GM23338 (cell line): ENCODE data around the gene TNFSF10. TPM values are rescaled to one million over a fixed set of nuclear protein-coding genes. Genes with fewer than 3 reads are reported as not detected.

ENCODE experiments used
- ATAC-seq: fragments of 200-7000 bp; cut with Tn5 transposase; 3 replicates; pipeline ENCODE4 v1.9.1; 2020
- DNase-seq: peaks from one replicate; pipeline ENCODE4 v3.0.0-alpha.2; 2015; ENCODE audit warnings: low spot score
- H2AFZ ChIP-seq: fragments of 200-600 bp; sonication (generic); 2 replicates; pipeline ENCODE4 v1.8.0; 2016; ENCODE audit warnings: antibody characterized with exemption, mild to moderate bottlenecking, moderate library complexity
- H3F3A ChIP-seq: fragments of 200-600 bp; sonication (generic); replicated peaks from 2 replicates; pipeline ENCODE4 v1.8.0; 2017; ENCODE audit warnings: antibody characterized with exemption, mixed run types, low read depth
- H3K27ac ChIP-seq: fragments of 200-600 bp; sonication (generic); 2 replicates; pipeline ENCODE4 v1.6.1; 2016; ENCODE audit warnings: low read depth
- H3K27me3 ChIP-seq: fragments of 200-600 bp; sonication (generic); 2 replicates; pipeline ENCODE4 v1.8.0; 2016; ENCODE audit warnings: mild to moderate bottlenecking, mixed run types, moderate library complexity; ENCODE audit not compliant: insufficient read depth
- H3K36me3 ChIP-seq: fragments of 200-600 bp; sonication (generic); 2 replicates; pipeline ENCODE4 v1.8.0; 2016; ENCODE audit warnings: mild to moderate bottlenecking; ENCODE audit not compliant: insufficient read depth
- H3K4me1 ChIP-seq: fragments of 200-600 bp; sonication (generic); 2 replicates; pipeline ENCODE4 v1.8.0; 2016; ENCODE audit warnings: mild to moderate bottlenecking, moderate library complexity; ENCODE audit not compliant: insufficient read depth
- H3K4me2 ChIP-seq: fragments of 200-600 bp; sonication (generic); 2 replicates; pipeline ENCODE4 v1.7.1; 2017; ENCODE audit warnings: mixed run types
- H3K4me3 ChIP-seq: fragments of 200-600 bp; sonication (generic); 2 replicates; pipeline ENCODE4 v1.6.1; 2016; ENCODE audit warnings: mixed run types
- H3K79me2 ChIP-seq: fragments of 200-600 bp; sonication (generic); replicated peaks from 2 replicates; pipeline ENCODE4 v1.8.0; 2017; ENCODE audit warnings: mild to moderate bottlenecking; ENCODE audit not compliant: insufficient read depth
- H3K9me2 ChIP-seq: fragments of 200-600 bp; sonication (generic); 2 replicates; pipeline ENCODE4 v1.8.0; 2017; ENCODE audit not compliant: insufficient read depth
- H4K20me1 ChIP-seq: fragments of 200-600 bp; sonication (generic); replicated peaks from 2 replicates; pipeline ENCODE4 v1.8.0; 2017; ENCODE audit warnings: mild to moderate bottlenecking; ENCODE audit not compliant: insufficient read depth
- H3K27ac Mint-ChIP-seq: 2 replicates; pipeline ENCODE4 v1.8.0; 2020; ENCODE audit warnings: inconsistent platforms, mild to moderate bottlenecking, moderate library complexity, mixed read lengths
- H3K27me3 Mint-ChIP-seq: 3 replicates; pipeline ENCODE4 v1.8.0; 2022; ENCODE audit warnings: low read depth, mild to moderate bottlenecking, moderate library complexity, mixed read lengths, inconsistent platforms; ENCODE audit not compliant: insufficient read depth, poor library complexity
- H3K36me3 Mint-ChIP-seq: 3 replicates; pipeline ENCODE4 v1.8.0; 2021; ENCODE audit warnings: low read depth, mild to moderate bottlenecking, inconsistent platforms, moderate library complexity, mixed read lengths
- H3K4me1 Mint-ChIP-seq: 3 replicates; pipeline ENCODE4 v1.8.0; 2020; ENCODE audit warnings: mild to moderate bottlenecking, inconsistent platforms, mixed read lengths
- H3K4me3 Mint-ChIP-seq: 3 replicates; pipeline ENCODE4 v1.8.0; 2021; ENCODE audit warnings: moderate library complexity, mild to moderate bottlenecking, inconsistent platforms, mixed read lengths
- H3K9me3 Mint-ChIP-seq: 3 replicates; pipeline ENCODE4 v1.8.0; 2020; ENCODE audit warnings: moderate library complexity, mild to moderate bottlenecking, inconsistent platforms, mixed read lengths
- CREB1 ChIP-seq: fragments of 250-450 bp; sonication (Bioruptor Pico); IDR thresholded peaks from 2 replicates; pipeline ENCODE4 v1.5.0; 2020; ENCODE audit warnings: low read depth, mild to moderate bottlenecking, moderate library complexity
- CTCF ChIP-seq, 2 experiments: fragments of 200-600 bp in 1 of 2; sonication (generic) in 1 of 2; conservative IDR thresholded peaks; 2 replicates each; pipeline versions ENCODE4 v1.5.1 to v1.6.1; 2016 to 2017; ENCODE audit warnings: antibody characterized with exemption in 2 of 2, low read depth in 2 of 2, mild to moderate bottlenecking in 2 of 2, moderate library complexity in 1 of 2
- ETS1 ChIP-seq: IDR thresholded peaks from 2 replicates; pipeline ENCODE4 v1.6.1; 2016; ENCODE audit warnings: antibody characterized with exemption
- EZH2 ChIP-seq: fragments of 200-600 bp; sonication (generic); IDR thresholded peaks from one replicate; pipeline ENCODE4 v1.8.0; 2017; ENCODE audit warnings: antibody characterized with exemption, mild to moderate bottlenecking, low read depth; ENCODE audit not compliant: unreplicated experiment
- EZH2phosphoT487 ChIP-seq: fragments of 200-600 bp; sonication (generic); IDR thresholded peaks from one replicate; pipeline ENCODE4 v1.8.1; 2018; ENCODE audit warnings: antibody characterized with exemption; ENCODE audit not compliant: unreplicated experiment
- JUNB ChIP-seq: IDR thresholded peaks from one replicate; pipeline ENCODE4 v1.6.1; 2016; ENCODE audit warnings: antibody characterized with exemption; ENCODE audit not compliant: unreplicated experiment
- NANOG ChIP-seq: IDR thresholded peaks from 2 replicates; pipeline ENCODE4 v1.6.1; 2016; ENCODE audit warnings: antibody characterized with exemption, borderline replicate concordance
- POLR2AphosphoS5 ChIP-seq: IDR thresholded peaks from 2 replicates; pipeline ENCODE4 v1.6.1; 2016; ENCODE audit warnings: antibody characterized with exemption, low read depth
- REST ChIP-seq: IDR thresholded peaks from one replicate; pipeline ENCODE4 v1.6.1; 2018; ENCODE audit warnings: antibody characterized with exemption; ENCODE audit not compliant: unreplicated experiment
- STAT1 ChIP-seq: IDR thresholded peaks from one replicate; pipeline ENCODE4 v1.6.1; 2016; ENCODE audit warnings: antibody characterized with exemption; ENCODE audit not compliant: unreplicated experiment
- ZNF114 ChIP-seq: fragments of 250-450 bp; sonication (Bioruptor Pico); IDR thresholded peaks from 2 replicates; pipeline ENCODE4 v1.5.0; 2020; ENCODE audit warnings: mild to moderate bottlenecking, moderate library complexity
- ZNF331 ChIP-seq: fragments of 250-450 bp; sonication (Bioruptor Pico); IDR thresholded peaks from 2 replicates; pipeline ENCODE4 v1.5.0; 2020; ENCODE audit warnings: low read depth, mild to moderate bottlenecking, moderate library complexity
- ZNF462 ChIP-seq: fragments of 250-450 bp; sonication (Bioruptor Pico); IDR thresholded peaks from 2 replicates; pipeline ENCODE4 v1.5.0; 2020; ENCODE audit warnings: mild to moderate bottlenecking, moderate library complexity
- long read RNA-seq: library from polyadenylated mRNA; unstranded; transcript quantifications from one replicate; pipeline ENCODE4 v2.0.0, GENCODE V29; 2020; ENCODE audit not compliant: unreplicated experiment
- polyA plus RNA-seq: library from polyadenylated mRNA; unstranded; fragments of >200 nt; fragmentation: Nextera tagmentation; extraction: Ambion mirVana; gene quantifications from 2 replicates; pipeline ENCODE4 v1.2.1, GENCODE V29; 2016
- total RNA-seq: library from RNA; depleted of rRNA; stranded (reverse); fragments of >200 nt; shearing (Covaris generic); gene quantifications from 2 replicates; pipeline ENCODE4 v1.2.3, GENCODE V29; 2014; rRNA removed

TNFSF10 gene
- not detected in 2 replicates for total RNA-seq
- polyA plus RNA-seq, result 0.21 and 0.27 TPM in 2 replicates
- long read RNA-seq, result 0 reads

- Histone ChIP-seq H3K4me1 (peaks cover 11% of the 10 kb centered on the region), H3K27ac (no peak within 1 kb of the TSS), H3K4me2 (peak within 1 kb of the TSS; percentile 28), H3K9me2 (no peaks in the 10 kb centered on the region), H2AFZ (peak within 1 kb of the TSS; percentile 89), H3K36me3 (no peaks in the 10 kb centered on the region), H4K20me1 (no peaks in the 10 kb centered on the region), H3K27me3 (no peaks in the 10 kb centered on the region), H3F3A (no peaks in the 10 kb centered on the region), H3K4me3 (no peak within 1 kb of the TSS; the same call in 1 of the 2 replicates), H3K79me2 (no peaks in the 10 kb centered on the region)
- peak; percentile 58 for DNase-seq
- Mint-ChIP-seq H3K27me3 (no peaks in the 10 kb centered on the region), H3K36me3 (no peaks in the 10 kb centered on the region), H3K9me3 (no peaks in the 10 kb centered on the region), H3K4me3 (peak within 1 kb of the TSS; percentile 1; the same call in 1 of the 3 replicates), H3K4me1 (peaks cover 11% of the 10 kb centered on the region), H3K27ac (no peak within 1 kb of the TSS)
- TF ChIP-seq CREB1 (CRISPR knock-in tag) (no peak), ZNF114 (CRISPR knock-in tag) (no peak), STAT1 (no peak), JUNB (no peak), EZH2phosphoT487 (no peak), POLR2AphosphoS5 (no peak), ZNF462 (CRISPR knock-in tag) (no peak), ETS1 (no peak), ZNF331 (CRISPR knock-in tag) (no peak), CTCF (conservative IDR thresholded peaks at IDR 0.05; ENCODE audit: low read depth in 2 of 2) (no peak), NANOG (no peak), REST (no peak), EZH2 (no peak)
- peak; percentile 88 for ATAC-seq
Observed at GRCh38 chr3:172522871-172523818, at the start of gene TNFSF10. Gene TNFSF10, minus strand, starts transcription at chr3:172523430. Its CDS starts 46 bp downstream, at chr3:172523384.
